Measurements from ENCODE around the gene SEPTIN12. TPM values are rescaled to one million over a fixed set of nuclear protein-coding genes. Genes with fewer than 3 reads are reported as not detected.

SEPTIN12 gene
- total and polyA plus RNA-seq, 2 donors (not counting 1 experiment from before 2014, with no cell fraction given), result 0.07 TPM; not detected in 1

DNA sequence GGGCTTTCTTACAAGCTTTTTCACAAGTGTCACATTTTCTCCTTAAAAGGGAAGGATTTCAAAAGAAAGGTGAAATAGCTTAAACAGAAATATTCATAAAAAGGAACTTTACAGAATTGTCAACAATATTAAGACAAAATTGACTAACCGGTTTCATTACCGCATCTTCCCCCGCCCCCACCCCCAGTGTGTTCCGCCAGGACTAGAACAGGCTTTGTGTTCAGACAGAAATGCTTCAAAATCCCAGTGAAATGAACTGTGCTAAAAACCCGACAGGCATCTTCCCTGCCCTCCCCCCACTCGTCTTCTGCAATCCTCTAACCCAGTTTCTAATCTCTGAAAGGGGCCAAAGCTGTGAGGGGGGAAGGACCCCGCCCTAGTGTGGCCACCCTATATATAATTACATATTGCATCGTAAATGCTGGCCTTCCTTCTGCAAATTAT, 15.3 kb upstream of the SEPTIN12 start:
- H3K4me3 ChIP-seq (ENCODE audit: control extremely low read depth in 1 of 5, extremely low read depth in 1 of 5, insufficient read depth in 1 of 5, low read depth in 2 of 5, low read length in 4 of 5), result peak overlapping the region in 2 of 5 experiments; percentile 13 to 88
- peak overlapping the region; percentile 84 for H2AFZ ChIP-seq (ENCODE audit: insufficient read depth, low read depth, low read length, poor library complexity, severe bottlenecking)

More for the DNA sequence above, 15.3 kb upstream of the SEPTIN12 start:
- no peaks in the 10 kb centered on the region for H3K79me2 ChIP-seq (ENCODE audit: control insufficient read depth, insufficient read depth, low read length)
- ATAC-seq (ENCODE audit: low read depth), result no peak
- ChIA-PET POLR2A (interaction anchor here (1.5 to 2.6 kb wide), 3 partner anchors 35 to 69 kb away, joined by 6 to 20 read pairs (median 7); partner anchors contain the start of genes ANKS3 and DNAAF8), CTCF (interaction anchor here (1.2 to 1.7 kb wide), 2 partner anchors 8 to 69 kb away, joined by 3 read pairs; no protein-coding TSS in a partner anchor)
- H3K36me3 ChIP-seq (replicated peaks in 1 of 2; ENCODE audit: control extremely low read depth in 1 of 2, control insufficient read depth in 1 of 2, extremely low read depth in 1 of 2, insufficient read depth in 2 of 2, low read length in 1 of 2), result peaks cover 0 to 15% of the 10 kb centered on the region in 2 experiments
- Mint-ChIP-seq H3K9me3 (ENCODE audit: insufficient read depth) (no peaks in the 10 kb centered on the region), H3K4me3 (peak overlapping the region; percentile 88), H3K4me1 (peaks cover 21% of the 10 kb centered on the region), H3K27ac (no peak overlapping the region), H3K27me3 (no peaks in the 10 kb centered on the region)
- 59% methylated on average over 4 of the region's 8 CpGs for WGBS (ENCODE audit: insufficient coverage)
- H3K4me1 ChIP-seq (ENCODE audit: control insufficient read depth in 2 of 2, insufficient read depth in 2 of 2, low read length in 2 of 2), result peaks cover 26 to 27% of the 10 kb centered on the region in 2 donors
- intact Hi-C loops (cut with micrococcal nuclease), result loop anchor here (2.0 to 5.0 kb wide), 2 partner anchors 229 to 269 kb away; partner anchors contain the start of genes ALG1 and NAGPA
- no peaks in the 10 kb centered on the region for H3K9me3 ChIP-seq (ENCODE audit: control extremely low read depth in 1 of 3, control insufficient read depth in 2 of 3, insufficient read depth in 1 of 3, low read length in 2 of 3)
- H4K20me1 ChIP-seq (ENCODE audit: control insufficient read depth, insufficient read depth, low read length, poor library complexity, severe bottlenecking), result no peaks in the 10 kb centered on the region
- no peaks in the 10 kb centered on the region for H3K27me3 ChIP-seq (replicated peaks in 1 of 4; ENCODE audit: control extremely low read depth in 1 of 4, control insufficient read depth in 3 of 4, insufficient read depth in 4 of 4, low read length in 3 of 4)
- TF ChIP-seq EZH2 (IDR thresholded peaks at IDR 0.05; ENCODE audit: borderline replicate concordance, insufficient read depth, low read depth, low read length, poor library complexity, severe bottlenecking), result no peak
- TF ChIP-seq, protein P1, sequence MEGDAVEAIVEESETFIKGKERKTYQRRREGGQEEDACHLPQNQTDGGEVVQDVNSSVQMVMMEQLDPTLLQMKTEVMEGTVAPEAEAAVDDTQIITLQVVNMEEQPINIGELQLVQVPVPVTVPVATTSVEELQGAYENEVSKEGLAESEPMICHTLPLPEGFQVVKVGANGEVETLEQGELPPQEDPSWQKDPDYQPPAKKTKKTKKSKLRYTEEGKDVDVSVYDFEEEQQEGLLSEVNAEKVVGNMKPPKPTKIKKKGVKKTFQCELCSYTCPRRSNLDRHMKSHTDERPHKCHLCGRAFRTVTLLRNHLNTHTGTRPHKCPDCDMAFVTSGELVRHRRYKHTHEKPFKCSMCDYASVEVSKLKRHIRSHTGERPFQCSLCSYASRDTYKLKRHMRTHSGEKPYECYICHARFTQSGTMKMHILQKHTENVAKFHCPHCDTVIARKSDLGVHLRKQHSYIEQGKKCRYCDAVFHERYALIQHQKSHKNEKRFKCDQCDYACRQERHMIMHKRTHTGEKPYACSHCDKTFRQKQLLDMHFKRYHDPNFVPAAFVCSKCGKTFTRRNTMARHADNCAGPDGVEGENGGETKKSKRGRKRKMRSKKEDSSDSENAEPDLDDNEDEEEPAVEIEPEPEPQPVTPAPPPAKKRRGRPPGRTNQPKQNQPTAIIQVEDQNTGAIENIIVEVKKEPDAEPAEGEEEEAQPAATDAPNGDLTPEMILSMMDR (IDR thresholded peaks at IDR 0.05), result no peak
- H3K4me2 ChIP-seq (replicated peaks; ENCODE audit: low read depth, low read length, poor library complexity, severe bottlenecking), result peak overlapping the region; percentile 93
- DNase-seq, result no peak
- no peak overlapping the region for H3K27ac ChIP-seq (ENCODE audit: low read length in 2 of 2)
- H3K9ac ChIP-seq (ENCODE audit: low read length), result peak overlapping the region; percentile 84

All from B cell (primary cell).